Measurements from ENCODE around the gene HMBS.
"Not testable (repeated sequence)": the region's sequence is repeated elsewhere in the genome, so short reads cannot be mapped to it uniquely, and the experiment has no call there.

Gene HMBS

DNA sequence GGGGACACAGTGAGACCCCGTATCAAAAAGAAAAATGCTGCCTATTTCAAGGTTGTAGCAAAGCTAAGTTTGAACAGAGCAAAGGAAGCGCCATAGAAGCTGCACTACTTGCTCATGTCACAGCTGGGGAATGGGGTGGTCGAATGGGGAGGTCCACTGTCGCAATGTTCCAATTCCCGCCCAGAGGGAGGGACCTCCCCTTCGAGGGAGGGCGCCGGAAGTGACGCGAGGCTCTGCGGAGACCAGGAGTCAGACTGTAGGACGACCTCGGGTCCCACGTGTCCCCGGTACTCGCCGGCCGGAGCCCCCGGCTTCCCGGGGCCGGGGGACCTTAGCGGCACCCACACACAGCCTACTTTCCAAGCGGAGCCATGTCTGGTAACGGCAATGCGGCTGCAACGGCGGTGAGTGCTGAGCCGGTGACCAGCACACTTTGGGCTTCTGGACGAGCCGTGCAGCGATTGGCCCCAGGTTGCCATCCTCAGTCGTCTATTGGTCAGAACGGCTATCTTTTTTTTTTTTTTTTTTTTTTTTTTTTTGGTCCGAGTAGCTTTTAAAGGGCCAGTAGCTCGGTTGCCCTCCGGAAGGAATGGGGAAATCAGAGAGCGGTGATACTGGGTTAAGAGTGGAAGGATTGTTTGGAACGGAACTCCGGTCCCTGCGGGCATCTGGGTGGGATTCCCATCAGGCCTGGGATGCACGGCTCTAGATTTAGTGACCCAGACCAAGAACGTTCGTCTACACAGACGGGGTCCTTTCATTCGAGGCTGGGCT lies at the start of gene HMBS:
TSS of gene HMBS (plus strand) at position 219 of the 774 bp plus-strand sequence. CDS start at position 372, 153 bp downstream.
- peaks cover 60% of the 10 kb centered on the region for H3K4me1 Mint-ChIP-seq (ENCODE audit: low read depth)
- peaks cover 37% of the 10 kb centered on the region for H3K36me3 Mint-ChIP-seq (ENCODE audit: low read depth)
- intact Hi-C loops (cut with micrococcal nuclease), result loop anchor here (1.0 kb wide), 1 partner anchor 28 kb away; the partner anchor contains the start of gene HYOU1
- peak within 1 kb of the TSS; percentile 93 for H3K27ac Mint-ChIP-seq
- no peaks in the 10 kb centered on the region for H3K27me3 Mint-ChIP-seq
- H3K4me3 Mint-ChIP-seq, result peak within 1 kb of the TSS; percentile 90
- no peaks in the 10 kb centered on the region for H3K9me3 Mint-ChIP-seq

DNA sequence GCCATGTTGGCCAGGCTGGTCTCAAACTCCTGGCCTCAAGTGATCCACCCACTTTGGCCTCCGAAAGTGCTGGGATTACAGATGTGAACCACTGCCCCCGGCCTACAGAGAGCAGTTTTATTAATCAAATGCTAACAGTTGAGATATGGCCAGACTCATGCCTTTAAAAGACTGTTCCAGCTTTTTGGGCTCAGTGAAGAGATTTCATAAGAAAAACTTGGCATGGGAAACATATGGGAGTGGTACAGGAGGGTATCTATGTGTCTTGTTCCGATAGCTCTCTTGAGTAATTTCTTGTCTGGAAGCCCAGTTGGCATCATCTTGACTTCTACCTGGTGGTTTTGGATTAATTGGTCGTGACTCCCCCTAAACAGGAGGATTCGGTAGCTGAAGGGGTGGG lies 45.8 kb upstream of the HMBS start:
- intact Hi-C loops (cut with micrococcal nuclease), result no loop called here
- H3K36me3 Mint-ChIP-seq (ENCODE audit: low read depth), result no peaks in the 10 kb centered on the region
- H3K9me3 Mint-ChIP-seq, result no peaks in the 10 kb centered on the region
- no peak overlapping the region for H3K27ac Mint-ChIP-seq
- peaks cover 3% of the 10 kb centered on the region for H3K27me3 Mint-ChIP-seq
- H3K4me3 Mint-ChIP-seq, result no peak overlapping the region
- peaks cover 10% of the 10 kb centered on the region for H3K4me1 Mint-ChIP-seq (ENCODE audit: low read depth)

DNA sequence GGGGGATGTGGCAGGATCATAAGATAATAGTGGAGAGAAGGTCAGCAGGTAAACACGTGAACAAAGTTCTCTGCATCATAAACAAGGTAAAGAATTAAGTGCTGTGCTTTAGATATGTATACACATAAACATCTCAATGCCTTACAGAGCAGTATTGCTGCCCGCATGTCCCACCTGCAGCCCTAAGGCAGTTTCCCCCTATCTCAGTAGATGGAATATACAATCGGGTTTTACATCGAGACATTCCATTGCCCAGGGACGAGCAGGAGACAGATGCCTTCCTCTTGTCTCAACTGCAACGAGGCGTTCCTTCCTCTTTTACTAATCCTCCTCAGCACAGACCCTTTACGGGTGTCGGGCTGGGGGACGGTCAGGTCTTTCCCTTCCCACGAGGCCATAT lies 45.2 kb upstream of the HMBS start:
- Mint-ChIP-seq H3K4me1 (ENCODE audit: low read depth) (peaks cover 10% of the 10 kb centered on the region), H3K4me3 (peak overlapping the region; percentile 35)
- H3K9me3 Mint-ChIP-seq; H3K27ac Mint-ChIP-seq; H3K36me3 Mint-ChIP-seq (ENCODE audit: low read depth); H3K27me3 Mint-ChIP-seq; intact Hi-C loops (cut with micrococcal nuclease): not testable (repeated sequence)

DNA sequence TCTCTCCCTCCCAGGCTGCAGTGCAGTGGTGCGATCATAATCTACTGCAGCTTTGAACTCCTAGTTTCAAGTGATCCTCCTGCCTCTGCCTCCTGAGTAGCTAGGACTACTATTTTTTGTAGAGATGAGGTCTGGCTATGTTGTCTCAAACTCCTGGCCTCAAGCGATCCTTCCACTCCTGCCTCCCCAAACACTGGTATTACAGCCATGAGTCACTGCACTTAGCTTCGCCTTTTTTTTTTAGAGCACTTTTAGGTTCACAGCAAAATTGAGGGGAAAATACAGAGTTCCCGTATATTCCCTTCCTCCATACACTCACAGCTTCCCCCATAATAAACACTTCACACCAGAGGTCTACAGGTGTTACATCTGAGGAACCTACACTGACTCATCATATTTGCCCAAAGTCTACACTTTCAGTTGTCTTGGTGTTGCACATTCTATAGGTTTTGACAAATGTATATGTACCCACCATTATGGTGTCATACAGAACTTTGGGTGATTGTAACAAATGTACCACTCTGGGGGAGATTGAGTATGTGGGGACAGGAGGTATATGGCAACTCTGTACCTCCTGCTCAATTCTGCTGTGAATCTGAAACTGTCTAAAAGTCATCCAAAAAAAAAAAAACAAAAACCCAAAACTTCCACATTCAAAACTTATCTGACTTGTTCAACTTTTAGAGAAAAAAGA lies 42.7 kb upstream of the HMBS start:
- H3K27me3 Mint-ChIP-seq, result peaks cover 3% of the 10 kb centered on the region
- no peak overlapping the region for H3K4me3 Mint-ChIP-seq
- no peaks in the 10 kb centered on the region for H3K9me3 Mint-ChIP-seq
- H3K36me3 Mint-ChIP-seq (ENCODE audit: low read depth), result peaks cover 30% of the 10 kb centered on the region
- no peak overlapping the region for H3K27ac Mint-ChIP-seq
- intact Hi-C loops (cut with micrococcal nuclease), result no loop called here
- peaks cover 10% of the 10 kb centered on the region for H3K4me1 Mint-ChIP-seq (ENCODE audit: low read depth)

DNA sequence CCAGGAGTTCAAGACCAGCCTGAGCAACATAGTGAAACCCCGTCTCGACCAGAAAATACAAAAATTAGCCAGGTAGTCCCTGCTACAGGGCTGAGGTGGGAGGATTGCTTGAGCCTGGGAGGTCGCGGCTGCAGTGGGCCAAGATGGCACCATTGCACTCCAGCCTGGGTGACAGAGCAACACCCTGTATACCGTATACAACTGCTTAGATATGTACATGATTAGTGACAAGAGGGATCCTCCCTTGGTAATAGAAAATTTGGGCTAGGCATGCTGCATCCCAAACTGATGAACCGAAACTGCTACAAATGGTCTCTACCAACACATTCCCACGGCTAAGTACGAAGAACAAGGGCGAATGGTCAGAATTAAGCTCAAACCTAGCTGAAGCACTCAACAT lies 41.8 kb upstream of the HMBS start:
- Mint-ChIP-seq H3K27me3 (peaks cover 3% of the 10 kb centered on the region), H3K4me1 (ENCODE audit: low read depth) (peaks cover 10% of the 10 kb centered on the region), H3K9me3 (no peaks in the 10 kb centered on the region), H3K4me3 (no peak overlapping the region), H3K27ac (no peak overlapping the region), H3K36me3 (ENCODE audit: low read depth) (peaks cover 39% of the 10 kb centered on the region)
- intact Hi-C loops (cut with micrococcal nuclease), result no loop called here

DNA sequence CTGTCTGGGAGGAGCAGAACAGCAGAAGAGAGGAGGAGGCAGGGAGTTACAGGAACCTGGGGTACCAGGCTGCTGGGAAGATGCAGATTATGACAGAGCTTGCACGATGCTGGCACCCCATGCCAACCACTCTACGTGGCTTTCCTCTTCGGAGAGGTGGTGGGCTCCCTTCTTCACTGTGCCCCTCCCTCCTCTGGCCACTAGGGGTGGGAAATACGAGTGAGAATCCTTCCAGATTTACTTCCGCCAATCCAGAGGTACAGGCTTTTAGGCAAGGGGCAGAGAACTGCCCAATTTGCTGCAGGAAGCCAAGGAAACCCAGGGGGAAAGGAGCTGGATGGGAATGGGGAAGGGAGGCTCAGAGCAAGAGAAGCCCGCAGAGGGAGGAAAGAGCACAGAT lies 40.0 kb upstream of the HMBS start:
- H3K4me1 Mint-ChIP-seq (ENCODE audit: low read depth), result peaks cover 2% of the 10 kb centered on the region
- no peaks in the 10 kb centered on the region for H3K9me3 Mint-ChIP-seq
- intact Hi-C loops (cut with micrococcal nuclease), result no loop called here
- peaks cover 57% of the 10 kb centered on the region for H3K36me3 Mint-ChIP-seq (ENCODE audit: low read depth)
- no peak overlapping the region for H3K4me3 Mint-ChIP-seq
- no peaks in the 10 kb centered on the region for H3K27me3 Mint-ChIP-seq
- H3K27ac Mint-ChIP-seq, result no peak overlapping the region

DNA sequence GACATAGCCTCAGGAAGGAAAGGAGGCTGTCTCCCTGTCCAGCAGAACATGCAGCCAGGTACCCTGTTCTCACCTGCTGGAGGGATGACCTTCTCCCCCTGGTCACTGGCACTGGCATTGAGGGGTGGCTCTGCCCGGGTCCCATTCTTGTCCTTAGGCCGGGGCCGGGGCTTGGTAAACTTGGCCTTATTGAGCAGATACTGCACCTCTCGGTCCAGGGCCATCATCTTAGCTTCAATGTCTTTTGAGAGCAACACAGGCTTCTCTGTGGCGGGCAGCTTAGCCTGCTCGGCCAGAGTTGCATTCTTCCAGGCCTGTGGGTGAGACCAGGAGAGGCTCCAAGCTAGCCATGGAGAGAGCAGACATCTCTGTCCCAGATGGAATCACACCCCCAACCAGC lies 38.2 kb upstream of the HMBS start:
- Mint-ChIP-seq H3K4me3 (no peak overlapping the region), H3K27ac (no peak overlapping the region), H3K27me3 (no peaks in the 10 kb centered on the region), H3K9me3 (no peaks in the 10 kb centered on the region), H3K36me3 (ENCODE audit: low read depth) (peaks cover 73% of the 10 kb centered on the region), H3K4me1 (ENCODE audit: low read depth) (no peaks in the 10 kb centered on the region)
- intact Hi-C loops (cut with micrococcal nuclease), result no loop called here

DNA sequence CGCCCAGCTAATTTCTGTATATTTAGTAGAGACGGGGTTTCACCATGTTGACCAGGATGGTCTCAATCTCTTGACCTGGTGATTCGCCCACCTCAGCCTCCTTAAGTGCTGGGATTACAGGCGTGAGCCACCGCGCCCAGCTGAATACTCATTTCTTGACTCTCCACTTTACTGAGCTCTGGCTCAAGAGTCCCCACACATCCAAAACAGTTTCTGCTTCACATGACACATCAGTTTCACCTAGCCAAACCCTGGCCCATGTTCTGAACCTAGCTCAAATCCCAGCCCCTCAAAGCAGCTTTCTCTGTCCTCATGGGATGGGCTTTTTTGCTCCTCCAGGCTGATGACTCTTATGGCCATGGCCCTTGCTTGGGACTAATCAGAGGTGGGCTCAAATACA lies 37.5 kb upstream of the HMBS start:
- H3K27ac Mint-ChIP-seq, result no peak overlapping the region
- H3K36me3 Mint-ChIP-seq (ENCODE audit: low read depth), result peaks cover 80% of the 10 kb centered on the region
- H3K9me3 Mint-ChIP-seq, result no peaks in the 10 kb centered on the region
- H3K4me1 Mint-ChIP-seq (ENCODE audit: low read depth), result no peaks in the 10 kb centered on the region
- H3K27me3 Mint-ChIP-seq, result no peaks in the 10 kb centered on the region
- H3K4me3 Mint-ChIP-seq, result no peak overlapping the region
- intact Hi-C loops (cut with micrococcal nuclease), result no loop called here

DNA sequence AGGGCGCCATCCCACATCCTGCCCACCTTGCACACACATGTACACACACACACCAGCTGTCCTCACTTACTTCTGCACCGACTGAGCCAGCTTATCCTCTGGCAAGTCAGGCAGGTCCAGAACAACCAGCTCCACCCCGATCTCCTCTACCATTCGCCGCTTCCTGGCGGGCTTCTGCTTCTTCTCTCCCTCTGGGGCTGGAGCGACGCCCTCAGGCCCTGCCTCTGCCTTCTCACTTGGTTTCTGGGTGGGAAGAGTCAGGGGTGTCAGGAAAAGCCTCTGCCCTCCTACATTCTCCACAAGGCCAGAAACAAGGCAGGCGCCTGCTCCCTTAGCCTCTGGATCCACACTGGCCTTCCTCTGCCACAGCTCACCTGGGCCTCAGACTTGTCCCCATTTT lies 36.0 kb upstream of the HMBS start:
- peak overlapping the region; percentile 9 for H3K27ac Mint-ChIP-seq
- H3K27me3 Mint-ChIP-seq, result no peaks in the 10 kb centered on the region

DNA sequence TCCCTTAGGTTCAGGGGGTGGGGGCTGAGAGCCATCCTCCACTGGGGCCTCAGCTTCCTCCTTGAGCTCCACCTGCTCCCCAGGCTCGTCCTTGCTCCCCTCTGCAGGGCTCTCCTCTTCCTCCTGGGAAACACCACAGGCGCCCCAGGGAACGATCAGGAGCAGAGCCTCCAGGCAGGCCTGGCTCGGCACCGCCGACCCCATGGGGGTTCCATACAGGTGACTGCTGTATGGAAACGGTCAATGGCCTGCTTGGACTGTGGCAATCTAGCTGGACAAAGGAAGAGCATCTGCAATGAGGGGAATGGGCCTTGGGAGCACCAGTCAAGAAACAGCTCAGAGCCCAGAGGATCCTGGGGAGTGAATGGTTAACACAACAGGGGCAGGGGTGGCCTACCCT lies 35.6 kb upstream of the HMBS start:
- Mint-ChIP-seq H3K27me3 (no peaks in the 10 kb centered on the region), H3K9me3 (no peaks in the 10 kb centered on the region), H3K4me3 (no peak overlapping the region), H3K27ac (peak overlapping the region; percentile 9), H3K36me3 (ENCODE audit: low read depth) (peaks cover 98% of the 10 kb centered on the region), H3K4me1 (ENCODE audit: low read depth) (peaks cover 12% of the 10 kb centered on the region)
- intact Hi-C loops (cut with micrococcal nuclease), result no loop called here

More for the DNA sequence above, 36.0 kb upstream of the HMBS start:
- no peak overlapping the region for H3K4me3 Mint-ChIP-seq
- H3K9me3 Mint-ChIP-seq, result no peaks in the 10 kb centered on the region
- peaks cover 95% of the 10 kb centered on the region for H3K36me3 Mint-ChIP-seq (ENCODE audit: low read depth)
- peaks cover 8% of the 10 kb centered on the region for H3K4me1 Mint-ChIP-seq (ENCODE audit: low read depth)
- intact Hi-C loops (cut with micrococcal nuclease), result no loop called here

DNA sequence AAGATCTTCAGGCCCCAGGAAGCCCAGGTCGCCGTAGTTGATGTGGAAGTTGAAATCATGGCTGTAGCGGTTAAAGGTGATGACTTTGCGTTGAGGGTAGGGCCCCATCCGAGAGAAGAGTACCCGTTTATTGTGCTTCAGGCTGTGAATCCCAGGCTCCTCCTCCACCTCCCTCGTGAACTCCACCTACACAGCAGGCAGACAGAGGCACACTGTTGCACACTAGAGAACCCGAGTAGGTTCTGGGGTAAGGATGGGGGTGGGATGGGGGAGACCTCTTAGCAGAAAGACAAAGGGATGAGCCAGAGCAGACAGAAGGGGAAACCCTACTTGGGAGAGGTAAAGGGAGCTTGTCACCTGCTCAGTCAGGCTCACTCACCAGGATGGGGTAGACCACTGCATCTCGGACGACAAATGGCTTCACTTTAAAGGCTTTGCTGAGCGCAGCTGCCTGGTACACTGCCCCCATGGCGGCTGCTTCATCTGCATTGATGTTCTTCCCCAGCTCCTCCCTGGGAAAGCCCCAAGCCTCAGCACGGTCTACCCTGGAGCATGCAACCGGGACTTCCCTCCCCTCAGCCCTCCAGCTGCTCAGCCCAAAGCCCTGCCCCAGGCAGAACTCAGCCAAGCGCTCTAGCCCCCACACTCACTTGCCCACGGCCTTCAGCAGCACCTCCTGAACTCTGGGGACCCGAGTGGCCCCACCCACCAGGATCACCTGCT lies 33.1 kb upstream of the HMBS start:
- H3K36me3 Mint-ChIP-seq (ENCODE audit: low read depth), result peaks cover 96% of the 10 kb centered on the region
- no peaks in the 10 kb centered on the region for H3K9me3 Mint-ChIP-seq
- H3K4me1 Mint-ChIP-seq (ENCODE audit: low read depth), result peaks cover 35% of the 10 kb centered on the region
- H3K27ac Mint-ChIP-seq, result no peak overlapping the region
- no peak overlapping the region for H3K4me3 Mint-ChIP-seq
- intact Hi-C loops (cut with micrococcal nuclease), result no loop called here
- H3K27me3 Mint-ChIP-seq, result no peaks in the 10 kb centered on the region

DNA sequence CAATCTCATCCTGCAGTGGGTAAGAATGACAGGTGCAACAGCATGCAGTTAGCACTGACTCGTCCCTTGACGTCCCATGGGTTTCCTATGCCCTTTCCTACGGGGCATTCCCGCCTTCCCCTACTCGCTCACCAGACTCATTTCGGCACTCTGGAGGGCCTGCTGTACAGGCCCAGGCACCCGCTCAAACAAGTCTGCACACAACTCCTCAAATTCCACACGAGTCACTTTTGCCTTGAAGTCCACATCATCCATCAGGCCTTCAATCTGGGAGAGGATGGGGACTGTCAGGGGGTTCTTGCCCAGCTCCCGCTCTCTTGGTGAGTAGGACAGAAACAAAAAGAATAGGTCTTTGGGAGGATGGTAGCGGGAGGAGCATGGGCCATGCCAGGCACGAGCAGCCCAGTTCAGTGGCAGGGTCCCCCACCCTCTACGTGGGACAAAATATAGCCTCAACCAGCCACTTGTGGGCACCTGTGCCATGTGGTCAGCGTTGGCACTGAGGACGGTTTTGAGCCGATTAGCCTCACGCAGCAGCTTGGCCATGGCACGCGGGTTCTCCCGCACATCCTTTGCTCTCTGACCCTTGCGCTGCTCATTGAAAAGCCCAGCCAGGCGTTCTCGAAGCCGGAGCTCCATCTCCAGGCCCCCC lies 32.4 kb upstream of the HMBS start:
- Mint-ChIP-seq H3K9me3 (no peaks in the 10 kb centered on the region), H3K36me3 (ENCODE audit: low read depth) (peaks cover 96% of the 10 kb centered on the region), H3K4me1 (ENCODE audit: low read depth) (peaks cover 35% of the 10 kb centered on the region), H3K27me3 (no peaks in the 10 kb centered on the region), H3K4me3 (no peak overlapping the region), H3K27ac (no peak overlapping the region)
- intact Hi-C loops (cut with micrococcal nuclease), result no loop called here

DNA sequence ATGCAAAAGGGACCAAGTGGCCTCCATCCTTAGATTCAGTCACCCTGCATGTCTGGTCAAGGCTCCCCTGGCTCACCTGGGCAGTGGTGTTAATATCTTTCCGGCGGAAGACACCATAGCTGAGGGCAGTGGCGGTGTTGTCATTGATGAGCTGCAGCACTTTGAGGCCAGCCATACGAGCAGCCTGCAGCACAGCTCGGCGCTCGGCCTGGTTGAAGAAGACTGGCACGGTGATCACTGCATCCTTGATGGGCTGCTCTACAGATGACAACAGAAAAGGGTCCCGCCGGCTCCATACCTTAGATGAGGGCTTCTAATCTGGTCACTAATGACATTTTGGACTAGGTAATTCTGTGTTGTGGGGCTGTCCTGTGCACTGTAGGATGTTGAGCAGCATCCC lies 30.3 kb upstream of the HMBS start:
- intact Hi-C loops (cut with micrococcal nuclease), result no loop called here
- Mint-ChIP-seq H3K27ac (no peak overlapping the region), H3K9me3 (no peaks in the 10 kb centered on the region), H3K4me1 (ENCODE audit: low read depth) (peaks cover 47% of the 10 kb centered on the region), H3K27me3 (no peaks in the 10 kb centered on the region), H3K4me3 (no peak overlapping the region), H3K36me3 (ENCODE audit: low read depth) (peaks cover 79% of the 10 kb centered on the region)

DNA sequence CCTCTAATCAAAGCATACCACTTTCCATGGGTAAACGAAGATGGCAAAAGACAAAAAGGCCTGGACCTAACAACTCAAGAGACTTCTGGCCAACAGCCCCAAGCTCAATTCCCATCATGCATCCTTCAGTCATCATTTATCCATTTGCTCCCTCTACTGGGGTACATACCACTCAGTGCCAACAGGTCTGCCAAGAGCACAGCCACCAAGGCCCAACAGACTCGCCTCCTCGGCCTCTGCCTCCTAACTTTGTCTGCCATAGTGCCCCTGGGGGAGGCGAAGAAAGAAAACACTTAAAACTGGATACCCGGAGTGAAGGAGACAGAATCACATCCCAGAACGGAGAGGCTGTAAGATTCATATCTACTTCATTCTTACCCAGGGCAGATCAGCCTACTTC lies 28.8 kb upstream of the HMBS start:
- H3K36me3 Mint-ChIP-seq (ENCODE audit: low read depth), result peaks cover 71% of the 10 kb centered on the region
- no peaks in the 10 kb centered on the region for H3K9me3 Mint-ChIP-seq
- intact Hi-C loops (cut with micrococcal nuclease), result loop anchor here (2.0 kb wide), 1 partner anchor 59 kb away; no protein-coding TSS in a partner anchor
- no peaks in the 10 kb centered on the region for H3K27me3 Mint-ChIP-seq
- H3K4me3 Mint-ChIP-seq, result peak overlapping the region; percentile 90
- peaks cover 50% of the 10 kb centered on the region for H3K4me1 Mint-ChIP-seq (ENCODE audit: low read depth)
- H3K27ac Mint-ChIP-seq, result peak overlapping the region; percentile 89

Measured in dendritic cell treated with granulocyte-macrophage colony-stimulating factor and Interleukin-4, amounts not matched to agents 40 ng/mL and 50 ng/mL, for 4 days (primary cell).